NK-92 treated with Interleukin-12 subunit alpha and Interleukin-12 subunit beta, amount 100 ng/mL, for 24 hours (cell line): Measurements from ENCODE around the gene LYG1.

Experiments used
- DNase-seq: peaks from one replicate; lab custom pipeline; 2025; lab: John Stamatoyannopoulos, UW

Gene LYG1

DNA sequence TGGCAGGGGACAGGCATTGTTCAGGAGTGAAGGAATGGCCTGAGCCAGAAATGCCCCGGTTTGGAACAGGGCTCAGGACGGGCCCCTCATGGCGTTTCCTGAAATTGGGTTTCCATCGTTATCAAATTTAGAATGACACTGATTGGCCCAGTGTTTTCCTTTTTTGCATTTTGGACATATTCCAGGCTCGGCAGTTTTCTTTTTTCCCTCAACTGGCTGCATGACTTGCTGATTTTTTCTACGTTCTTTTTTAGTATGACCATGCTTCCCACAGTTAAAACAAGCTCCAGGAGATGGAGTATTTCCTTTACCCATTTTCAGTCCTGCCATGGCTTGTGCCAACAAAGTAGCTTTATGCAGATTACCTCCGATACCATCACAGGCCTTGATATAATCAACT is 25.1 kb downstream of the LYG1 start:
- DNase-seq: no peak

DNA sequence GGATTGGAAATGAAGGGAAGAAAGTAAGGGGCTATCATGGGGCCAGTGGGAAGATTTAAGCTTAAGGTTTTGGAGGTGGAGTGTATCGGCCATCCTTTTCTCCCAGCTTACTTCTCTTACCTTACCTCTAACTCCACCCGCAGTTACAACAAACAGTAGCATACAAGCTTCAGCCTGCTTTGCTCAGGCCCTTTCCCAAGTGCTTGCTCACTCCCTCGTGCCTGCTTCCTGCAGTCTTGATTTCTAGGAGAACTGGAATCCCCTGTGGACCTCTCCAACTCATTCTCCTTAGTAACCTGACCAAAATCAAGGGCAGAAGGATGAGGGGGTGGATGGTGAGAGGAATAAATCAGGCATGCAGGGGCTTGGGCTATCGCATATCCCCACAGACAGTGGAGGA is 39.8 kb downstream of the LYG1 start:
- DNase-seq: no peak

DNA sequence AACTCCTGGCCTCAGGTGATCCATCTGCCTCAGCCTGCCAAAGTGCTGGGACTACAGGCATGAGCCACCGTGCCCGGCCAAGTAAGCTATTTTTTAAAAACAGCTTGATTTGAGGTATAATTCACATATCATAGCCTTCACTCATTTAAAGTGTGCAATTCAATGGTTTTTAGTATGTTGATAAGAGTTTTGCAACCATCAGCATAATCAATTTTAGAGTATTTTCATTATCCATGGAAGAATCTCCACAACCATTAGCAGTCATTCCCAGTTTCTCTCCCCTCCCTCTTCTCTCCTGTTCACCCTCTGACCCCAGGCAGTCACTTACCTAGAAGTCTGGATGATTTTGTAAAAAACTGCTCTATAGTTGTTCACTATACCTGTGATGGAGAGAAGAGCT is 40.8 kb downstream of the LYG1 start:
- no peak for DNase-seq

DNA sequence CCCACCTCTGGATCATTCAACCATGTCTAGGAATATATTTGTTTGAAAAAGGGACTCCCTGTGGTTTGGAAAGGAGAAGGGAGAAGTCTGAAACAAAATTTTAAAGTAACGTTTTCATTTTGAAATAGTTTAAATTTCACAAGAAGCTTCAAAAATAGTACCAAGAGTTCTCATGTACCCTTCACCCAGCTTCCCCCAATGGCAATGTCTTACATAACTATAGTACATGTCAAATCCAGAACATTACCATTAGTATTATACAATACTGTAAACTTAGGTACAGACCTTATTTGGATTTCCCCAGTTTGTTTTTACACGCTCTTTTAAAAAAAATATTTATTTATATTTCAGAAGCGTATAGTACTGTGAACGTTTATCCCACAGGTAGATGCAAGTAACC is 41.5 kb downstream of the LYG1 start:
- no peak for DNase-seq

DNA sequence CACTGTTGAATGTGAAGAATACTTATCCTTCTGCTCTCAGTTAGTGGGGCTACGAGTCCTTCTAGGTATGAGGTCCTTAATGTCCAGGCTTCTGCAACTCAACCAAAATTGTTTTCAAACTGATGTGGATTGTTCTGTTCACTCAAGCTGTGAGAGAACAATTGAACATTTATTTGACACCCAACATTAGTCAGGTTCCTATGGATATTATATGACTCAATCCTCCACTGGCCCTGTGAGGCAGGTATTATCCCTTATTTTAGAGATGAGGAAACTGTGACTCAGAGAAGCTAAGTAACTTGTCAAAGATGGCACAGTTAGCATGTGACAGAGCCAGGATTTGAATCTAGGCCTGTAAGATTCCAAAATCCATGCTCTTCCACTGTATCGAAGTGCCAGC is 44.3 kb downstream of the LYG1 start:
- DNase-seq: no peak

DNA sequence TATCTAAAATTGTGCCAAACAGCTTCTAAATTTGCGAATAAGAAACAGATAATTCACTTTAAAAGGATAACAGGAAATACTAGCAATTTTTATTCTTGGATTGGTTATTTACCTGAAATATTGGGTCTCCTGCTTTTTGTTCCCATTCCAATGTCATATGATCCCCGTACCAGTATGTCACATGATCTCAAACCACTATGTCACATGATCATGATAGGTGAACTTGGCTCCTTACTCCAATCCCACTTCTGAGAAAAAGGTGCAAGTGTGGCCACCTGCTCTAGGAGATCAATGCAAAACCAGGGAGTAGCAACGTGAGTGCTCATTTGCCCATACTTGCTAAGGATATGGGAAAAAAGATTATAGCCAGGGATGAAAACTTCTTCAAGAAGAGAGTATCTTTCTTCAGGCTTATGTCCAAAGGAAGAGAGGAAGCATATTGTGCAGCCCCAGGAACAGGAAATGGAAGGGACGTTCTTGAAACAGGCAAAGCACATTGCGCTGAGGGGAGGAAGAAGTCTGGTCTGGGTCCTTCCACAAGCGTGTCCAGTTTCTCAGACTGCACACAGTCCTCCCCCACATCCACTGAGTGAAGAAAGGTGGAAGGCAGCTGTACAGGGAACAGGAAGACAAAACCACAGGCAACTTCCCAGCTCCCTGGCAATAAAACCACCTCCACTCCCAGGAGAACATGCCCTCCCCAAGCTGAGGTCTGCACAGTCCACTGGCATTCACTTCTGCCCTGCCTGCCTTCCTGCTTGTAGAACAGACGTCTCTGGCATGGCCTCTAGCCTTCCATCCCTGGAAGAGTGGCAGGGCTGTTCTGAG is 45.3 kb downstream of the LYG1 start, which contains the start of gene LYG2:
TSS of gene LYG2 (minus strand) at position 176 of the 828 bp plus-strand sequence. CDS start 1,406 bp downstream, outside the sequence.
- no peak for DNase-seq

DNA sequence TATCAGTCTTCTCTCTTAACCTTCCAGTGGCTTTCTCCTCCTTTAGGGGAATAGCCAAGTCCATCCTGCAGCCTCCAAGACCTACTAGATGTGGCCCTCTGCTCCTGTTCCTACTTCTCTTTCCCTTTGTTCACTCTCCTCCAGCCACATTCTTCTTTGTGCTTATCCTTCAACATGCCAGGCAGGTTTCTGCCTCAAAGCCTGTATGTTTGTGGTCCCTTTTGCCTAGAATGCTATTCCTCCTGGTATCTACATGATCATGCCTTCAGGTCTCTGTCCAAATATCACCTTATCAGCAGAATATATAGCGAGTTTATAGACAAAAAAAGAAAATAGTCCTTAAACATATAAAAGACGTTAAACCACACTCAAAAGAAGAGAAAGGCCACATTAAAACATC is 51.0 kb downstream of the LYG1 start:
- no peak for DNase-seq

DNA sequence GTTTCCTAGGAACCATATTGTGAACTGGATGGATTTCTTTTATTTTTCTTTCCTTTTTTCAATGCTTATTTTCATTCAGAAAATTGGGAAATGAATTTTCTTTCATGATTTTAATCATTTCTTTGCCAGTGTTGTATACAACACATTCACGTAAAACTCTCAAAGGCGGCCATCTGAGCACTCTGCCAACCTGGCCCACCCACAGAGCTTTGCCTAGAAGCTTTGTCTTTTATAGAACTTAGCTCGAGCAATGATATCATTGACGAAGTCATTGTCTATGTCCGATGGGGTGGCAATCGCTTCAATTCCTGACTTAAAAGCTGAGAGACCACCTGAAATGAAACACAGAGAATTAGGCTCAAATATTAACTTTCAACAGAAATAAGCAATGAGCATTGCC is 58.8 kb downstream of the LYG1 start:
- DNase-seq: no peak

DNA sequence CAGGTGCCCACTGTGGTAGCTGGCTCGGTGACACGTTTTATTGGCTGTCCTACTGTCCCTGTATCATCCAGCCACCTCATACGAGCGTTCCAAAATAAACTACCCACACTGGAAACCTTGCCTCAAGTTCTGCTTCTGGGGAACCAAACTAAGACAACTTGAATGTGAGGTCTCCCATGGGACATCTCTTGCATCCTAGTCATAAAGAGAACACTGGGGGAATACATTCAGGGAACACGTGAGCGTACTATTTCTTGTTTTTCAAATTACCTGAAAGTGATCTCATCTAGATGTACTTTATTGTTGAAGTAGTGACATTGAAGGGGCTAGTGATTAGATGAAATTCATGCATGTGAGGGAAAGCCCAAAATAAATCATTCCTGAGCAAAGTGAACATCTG is 60.6 kb downstream of the LYG1 start:
- DNase-seq: no peak

DNA sequence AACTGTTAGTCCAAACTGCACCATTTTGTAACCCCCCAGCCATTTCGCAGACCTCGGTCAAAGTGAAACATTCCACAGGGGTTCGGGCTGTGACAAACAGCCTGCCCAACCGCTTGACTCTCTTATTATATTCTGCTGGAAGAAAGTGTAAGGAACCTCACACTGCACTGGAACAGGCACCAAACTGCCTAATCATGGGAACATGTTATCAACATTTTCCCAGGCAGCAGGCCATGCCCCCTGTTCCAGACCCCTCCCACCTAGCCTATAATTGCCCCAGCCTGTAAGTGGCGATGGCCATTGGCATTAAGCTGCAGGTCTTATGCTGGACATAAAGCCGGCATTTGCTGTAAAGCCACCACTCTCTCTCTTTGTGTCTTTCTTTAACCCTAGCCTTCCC is 62.4 kb downstream of the LYG1 start:
- no peak for DNase-seq
